Neural cell (in vitro differentiated cells): Measurements from ENCODE around the gene PAPOLA.

Experiments used
- CTCF ChIP-seq: fragments of 450-650 bp; IDR thresholded peaks from 2 replicates; pipeline ENCODE4 v1.5.1; 2014; ENCODE audit warnings: antibody characterized with exemption, mild to moderate bottlenecking, moderate library complexity; ENCODE audit not compliant: poor library complexity, severe bottlenecking
- EP300 ChIP-seq: fragments of 450-650 bp; conservative IDR thresholded peaks from 2 replicates; pipeline ENCODE4 v1.6.1; 2014; ENCODE audit warnings: antibody characterized with exemption, mild to moderate bottlenecking, moderate library complexity; ENCODE audit not compliant: poor library complexity, severe bottlenecking
- EZH2 ChIP-seq: fragments of 200-600, 300-800 bp; shearing (Covaris generic), sonication (generic); IDR thresholded peaks from 2 replicates; pipeline ENCODE4 v1.6.1; 2014; ENCODE audit warnings: antibody characterized with exemption, low read length, borderline replicate concordance, mild to moderate bottlenecking; ENCODE audit not compliant: insufficient read depth, poor library complexity, severe bottlenecking

DNA sequence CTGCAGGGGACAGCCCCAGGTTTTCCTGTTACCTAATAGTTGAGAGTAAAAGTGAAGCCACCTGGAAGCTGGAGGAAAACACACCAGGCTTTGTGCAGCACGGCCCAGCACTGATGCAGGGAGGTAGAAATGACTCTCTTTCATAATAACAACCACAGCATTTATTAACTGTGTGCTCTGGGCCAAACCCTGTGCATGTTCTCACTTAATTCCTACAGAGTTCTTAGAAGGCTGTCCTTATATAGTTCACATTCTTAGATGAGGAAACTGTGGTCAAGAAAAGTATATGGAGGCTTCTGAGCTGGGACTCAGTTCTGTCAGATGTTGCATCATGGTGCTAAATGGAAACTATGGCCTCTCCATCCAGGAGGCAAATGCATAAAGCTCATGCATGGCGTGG, 100.0 kb downstream of the PAPOLA start:
- TF ChIP-seq CTCF (no peak), EZH2 (no peak), EP300 (no peak)
